GM19043 (cell line): Measurements from ENCODE around the gene KDM6A.
"Not testable (repeated sequence)": the region's sequence is repeated elsewhere in the genome, so short reads cannot be mapped to it uniquely, and the experiment has no call there.

Source experiments
- ATAC-seq: cut with Tn5 transposase; IDR thresholded peaks from one replicate; pipeline ENCODE4 v1.9.1; 2021; ENCODE audit warnings: low read depth; ENCODE audit not compliant: unreplicated experiment

The KDM6A gene

DNA sequence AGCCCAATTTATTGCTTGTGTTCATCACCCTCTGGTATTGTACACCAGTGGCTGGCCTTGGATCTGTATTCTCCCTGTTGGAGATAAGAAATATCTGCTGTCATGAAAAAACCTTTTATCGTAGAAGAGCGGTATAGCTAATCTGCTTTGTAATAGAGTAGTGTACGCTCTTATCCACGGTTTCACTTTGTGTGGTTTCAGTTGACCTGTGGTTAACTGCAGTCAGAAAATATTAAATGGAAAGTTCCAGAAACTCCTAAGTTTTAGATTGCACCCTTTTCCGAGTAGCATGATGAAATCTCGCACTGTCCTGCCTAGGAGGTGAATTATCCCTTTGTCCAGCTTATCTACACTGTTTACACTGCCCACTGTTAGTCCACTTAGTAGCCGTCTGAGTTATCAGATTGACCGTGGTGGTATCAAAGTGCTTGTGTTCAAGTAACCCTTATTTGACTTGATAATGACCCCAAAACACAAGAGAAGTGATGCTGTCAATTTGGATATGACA lies 42.4 kb downstream of the KDM6A start:
- no peak for ATAC-seq

DNA sequence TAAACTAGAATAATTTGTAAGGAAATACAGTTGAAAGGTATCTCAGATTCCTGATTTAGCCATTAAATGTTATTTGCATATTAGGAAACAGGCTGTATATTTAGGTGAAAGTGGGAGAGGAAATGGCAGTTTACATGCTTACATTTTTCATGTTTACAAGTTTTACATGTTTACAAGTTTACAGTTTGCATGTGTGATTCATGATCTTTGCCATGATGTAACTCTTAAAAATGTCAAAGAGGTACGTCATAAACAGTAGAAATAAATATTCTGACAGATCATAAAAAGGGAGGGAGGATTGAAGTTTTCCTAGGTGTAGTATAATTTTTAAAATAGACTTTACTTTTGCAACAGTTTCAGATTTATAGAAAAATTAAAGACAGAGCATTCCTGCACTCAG lies 45.7 kb downstream of the KDM6A start:
- no peak for ATAC-seq

DNA sequence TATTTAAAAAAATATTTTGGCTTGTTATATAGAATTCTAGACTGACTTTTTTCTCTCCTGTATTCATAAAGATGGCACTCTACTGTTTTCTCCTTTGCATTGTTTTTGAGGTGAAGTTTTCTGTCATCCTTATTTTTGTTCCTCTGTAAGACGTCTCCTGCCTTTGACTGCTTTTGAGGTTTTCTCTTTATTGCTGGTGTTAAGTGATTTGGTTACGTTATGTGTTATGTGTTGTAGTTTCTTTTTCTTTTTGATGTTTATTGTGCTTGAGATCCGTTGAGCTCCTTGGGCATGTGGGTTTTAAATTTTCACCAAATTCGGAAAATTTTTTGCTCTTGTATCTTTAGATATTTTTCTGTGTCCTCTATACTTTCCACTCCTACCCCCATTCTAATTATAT lies 50.0 kb downstream of the KDM6A start:
- ATAC-seq = no peak

DNA sequence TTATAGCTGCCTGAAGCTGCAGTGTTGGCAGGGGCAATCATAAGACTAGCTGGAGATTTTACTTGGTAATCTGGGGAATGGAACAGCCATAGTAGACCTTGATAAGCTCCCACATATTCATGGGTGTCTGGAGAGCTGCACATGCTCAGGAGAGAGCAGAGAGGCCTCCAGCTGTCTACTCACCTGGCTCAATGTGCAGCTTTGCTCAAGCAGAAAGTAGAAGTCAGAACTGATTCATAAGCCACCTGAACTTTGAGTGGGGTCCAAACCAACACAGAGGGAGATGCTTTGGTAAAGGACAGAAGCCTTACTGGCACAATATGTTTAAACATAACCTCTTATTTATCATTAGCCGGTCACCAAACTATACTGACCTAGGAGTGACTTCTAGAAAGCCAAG lies 54.4 kb downstream of the KDM6A start:
- no peak for ATAC-seq

DNA sequence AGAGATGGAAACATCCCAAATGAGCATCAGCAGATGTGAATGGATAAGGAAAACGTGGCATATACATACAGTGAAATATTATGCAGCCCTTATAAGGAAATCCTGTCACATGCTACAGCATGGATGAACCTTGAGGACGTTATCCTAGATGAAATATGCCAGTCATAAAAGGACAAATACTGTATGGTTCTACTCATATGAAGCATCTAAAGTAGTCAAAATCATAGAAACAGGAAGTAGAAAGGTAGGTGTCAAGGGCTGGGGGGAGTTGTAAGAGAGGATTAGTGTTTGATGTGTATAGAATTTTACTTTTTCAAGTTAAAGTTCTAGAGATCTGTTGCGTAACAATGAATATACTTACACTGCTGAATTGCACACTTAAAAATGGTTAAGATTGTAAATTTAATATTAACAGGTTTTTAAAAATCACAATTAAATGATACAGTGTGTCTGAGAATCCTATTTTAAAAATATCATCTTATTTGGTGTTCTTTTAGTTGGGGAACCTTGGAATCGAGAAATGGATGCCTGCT lies 58.5 kb downstream of the KDM6A start:
- ATAC-seq = no peak

DNA sequence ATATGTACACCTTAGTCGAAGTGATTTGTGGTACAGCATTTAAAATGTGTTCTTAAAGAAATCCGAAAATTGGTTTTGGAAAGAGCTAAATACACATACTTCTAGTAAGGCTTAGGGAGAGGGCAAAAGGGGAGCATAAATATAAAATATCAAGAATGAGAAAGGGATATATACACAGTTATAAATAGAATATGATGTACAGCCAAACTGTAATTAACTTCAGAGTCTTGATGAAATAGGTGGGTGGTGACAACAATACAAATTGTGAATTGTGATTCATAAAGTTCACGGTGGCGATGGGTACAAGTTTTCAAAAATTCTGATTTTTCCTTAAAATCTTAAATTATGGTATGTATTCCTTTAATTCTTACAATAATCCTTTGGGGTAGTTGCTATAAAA lies 62.2 kb downstream of the KDM6A start:
- ATAC-seq = no peak

DNA sequence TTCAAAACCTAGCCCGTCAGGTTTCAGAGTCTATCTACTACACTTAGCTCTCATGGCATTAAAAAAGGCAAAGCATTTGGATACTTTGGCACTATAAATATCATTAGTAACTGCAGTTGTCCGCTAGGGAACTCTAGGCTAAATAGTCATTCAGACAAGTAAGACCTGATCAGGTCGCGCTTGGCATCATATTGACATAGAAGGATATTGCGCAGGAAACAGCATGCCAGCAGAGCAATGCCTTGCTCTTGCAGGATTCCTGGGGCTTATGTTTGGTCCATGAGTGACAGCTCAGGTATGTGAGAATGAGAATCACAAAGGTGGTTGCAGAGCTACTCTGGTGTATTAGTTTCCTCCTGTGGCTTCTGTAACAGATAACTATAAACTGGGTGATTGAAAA lies 62.7 kb downstream of the KDM6A start:
- ATAC-seq = no peak

DNA sequence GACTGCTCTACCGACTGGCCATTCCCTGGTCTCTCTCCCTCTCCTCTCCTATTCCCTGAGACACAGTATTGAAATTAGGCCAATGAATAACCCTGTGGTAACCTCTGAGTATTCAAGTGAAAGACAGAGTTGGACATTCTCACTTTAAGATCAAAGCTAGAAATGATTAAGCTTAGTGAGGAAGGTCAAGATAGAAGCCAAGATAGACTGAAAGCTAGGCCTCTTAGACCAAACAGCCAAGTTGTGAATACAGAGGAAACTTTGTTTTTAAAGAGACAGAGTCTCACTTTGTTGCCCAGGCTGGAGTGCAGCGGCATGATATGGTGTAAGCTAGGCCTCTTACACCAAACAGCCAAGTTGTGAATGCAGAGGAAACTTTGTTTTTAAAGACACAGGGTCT lies 64.6 kb downstream of the KDM6A start:
- ATAC-seq = no peak

DNA sequence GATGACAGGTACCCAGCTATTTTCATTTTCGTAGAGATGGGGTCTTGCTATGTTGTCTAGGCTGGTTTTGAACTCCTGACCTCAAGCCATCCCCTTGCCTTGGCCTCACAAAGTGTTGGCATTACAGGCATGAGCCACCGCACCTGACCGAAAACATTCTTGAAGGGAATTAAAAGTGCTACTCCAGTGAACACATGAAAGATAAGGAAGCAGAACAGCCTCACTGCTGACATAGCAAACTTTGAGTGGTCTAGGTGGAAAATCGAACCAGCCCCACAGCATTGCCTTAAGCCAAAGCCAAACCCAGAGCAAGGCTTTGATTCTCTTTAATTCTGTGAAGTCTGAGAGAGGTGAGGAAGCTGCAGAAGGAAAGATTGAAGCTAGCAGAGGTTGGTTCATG lies 65.1 kb downstream of the KDM6A start:
- ATAC-seq = no peak

DNA sequence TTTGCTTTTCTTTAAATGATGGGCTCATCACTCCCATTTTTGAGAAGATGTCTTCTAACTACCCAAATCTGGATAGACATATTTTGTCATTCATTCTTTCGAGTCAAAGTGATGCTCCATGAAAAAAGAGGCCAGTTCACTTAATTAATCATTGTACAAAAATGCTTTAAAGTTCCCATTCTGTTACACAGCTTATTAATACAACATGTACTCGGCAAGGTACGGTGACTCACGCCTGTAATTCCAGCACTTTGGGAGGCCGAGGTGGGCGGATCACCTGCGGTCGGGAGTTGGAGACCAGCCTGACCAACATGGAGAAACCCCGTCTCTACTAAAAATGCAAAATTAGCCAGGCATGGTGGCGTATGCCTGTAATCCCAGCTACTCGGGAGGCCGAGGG lies 67.6 kb downstream of the KDM6A start:
- not testable (repeated sequence) for ATAC-seq

DNA sequence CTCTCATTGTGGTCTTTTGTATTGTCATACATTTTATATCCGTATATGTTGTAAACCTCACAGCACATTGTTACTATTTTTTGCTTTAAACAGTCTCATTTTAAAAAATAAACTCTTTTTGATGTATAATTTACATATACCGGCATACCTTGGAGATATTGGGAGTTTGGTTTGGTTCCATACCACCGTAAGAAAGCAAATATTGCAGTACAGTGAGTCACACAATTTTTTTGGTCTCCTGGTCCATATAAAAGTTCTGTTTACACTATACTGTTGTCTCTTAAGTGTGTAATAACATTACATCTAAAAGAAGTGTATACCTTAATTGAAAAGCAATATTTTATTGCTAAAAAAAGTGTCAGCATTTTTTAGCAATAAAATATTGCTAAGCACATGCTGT lies 70.0 kb downstream of the KDM6A start:
- ATAC-seq = no peak

DNA sequence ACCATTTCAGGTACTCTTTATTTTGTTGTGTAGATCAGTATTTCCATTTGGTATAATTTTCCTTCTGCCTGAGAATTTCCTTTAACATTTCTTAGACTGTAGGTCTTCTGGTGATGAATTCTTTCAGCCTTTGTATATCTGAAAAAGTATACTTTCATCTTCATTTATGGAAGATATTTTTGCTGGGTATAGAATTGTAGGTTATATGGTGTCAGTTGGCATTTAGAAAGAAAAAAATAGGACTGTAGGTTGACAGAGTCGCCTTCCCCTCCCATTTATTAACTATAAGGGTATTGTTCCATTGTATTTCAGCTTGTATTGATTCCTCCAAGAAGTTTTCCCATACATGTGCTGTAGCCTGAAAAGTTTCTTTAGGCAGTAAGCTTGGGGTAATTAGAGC lies 71.9 kb downstream of the KDM6A start:
- no peak for ATAC-seq

DNA sequence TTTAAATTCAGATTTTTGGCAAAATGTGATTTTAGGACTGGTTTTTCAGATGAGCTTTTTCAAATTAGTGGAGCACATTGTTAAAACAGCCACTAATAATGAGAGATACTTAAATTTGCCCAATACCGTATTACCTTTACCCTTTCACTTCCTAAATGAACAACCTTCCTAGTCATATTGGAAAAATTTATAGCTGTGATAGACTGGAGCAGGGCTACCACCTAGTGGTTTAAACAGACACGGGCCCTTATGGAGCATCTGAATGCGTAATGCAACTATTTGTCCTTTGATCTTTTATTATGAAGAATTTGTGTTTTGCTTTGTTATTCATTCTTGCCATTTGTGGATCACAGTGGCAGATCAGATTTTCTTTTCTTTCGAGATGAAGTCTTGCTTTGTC lies 72.7 kb downstream of the KDM6A start:
- ATAC-seq = no peak

DNA sequence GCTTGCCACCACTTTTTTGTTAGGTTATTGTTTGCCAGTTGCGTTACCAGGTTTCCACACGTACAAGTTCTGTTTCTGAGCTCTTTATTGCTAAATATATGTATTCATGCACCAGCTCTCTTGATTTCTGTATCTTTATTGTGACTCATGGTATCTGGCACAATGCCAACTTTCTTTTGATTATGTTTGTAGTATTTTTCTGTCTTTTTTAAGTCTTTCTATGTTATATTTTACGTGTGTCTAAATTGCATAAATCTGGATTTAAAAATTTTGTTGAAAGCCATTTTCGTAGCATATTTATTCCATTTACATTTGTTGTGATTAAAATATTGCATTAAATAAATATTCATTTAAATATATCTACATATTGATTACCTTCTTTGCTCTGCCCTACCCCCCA lies 73.8 kb downstream of the KDM6A start:
- no peak for ATAC-seq

DNA sequence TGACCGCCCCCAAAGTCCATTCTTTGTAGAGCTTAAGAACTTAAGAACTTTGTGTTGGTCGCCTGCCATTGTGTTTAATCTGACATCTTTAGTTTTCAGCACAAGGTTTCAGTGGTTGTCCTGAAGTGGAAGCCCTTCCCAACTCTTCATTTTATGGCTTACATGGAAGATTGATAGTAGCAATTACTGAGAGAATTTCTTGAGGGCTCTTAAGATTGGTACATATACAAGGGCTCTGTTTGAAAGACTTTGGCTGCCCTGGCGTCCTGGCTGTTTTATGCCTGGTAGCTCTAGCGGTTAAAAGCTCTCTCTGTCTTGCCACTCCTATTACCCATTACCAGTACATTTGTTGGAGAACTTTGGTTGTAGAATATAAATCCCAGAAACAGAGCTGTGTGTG lies 75.0 kb downstream of the KDM6A start:
- no peak for ATAC-seq

DNA sequence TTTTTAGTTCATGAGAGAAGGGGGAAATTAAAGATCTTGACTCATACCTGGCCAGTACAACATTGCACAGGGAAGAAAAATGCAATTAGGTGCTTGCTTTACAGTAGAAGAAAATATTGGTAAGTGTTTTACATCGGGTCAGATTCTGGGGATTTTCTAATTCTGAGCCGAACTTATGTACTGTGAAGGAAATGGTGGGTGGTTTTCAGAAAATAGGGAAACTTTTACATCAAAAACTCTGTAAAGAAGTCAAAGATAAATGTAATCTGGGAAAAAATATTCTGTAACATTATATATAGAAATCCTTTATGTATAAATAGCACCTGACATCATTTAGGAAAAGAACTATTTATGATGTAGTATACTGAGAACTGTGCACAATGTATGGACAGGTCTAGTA lies 75.4 kb downstream of the KDM6A start:
- ATAC-seq = no peak

DNA sequence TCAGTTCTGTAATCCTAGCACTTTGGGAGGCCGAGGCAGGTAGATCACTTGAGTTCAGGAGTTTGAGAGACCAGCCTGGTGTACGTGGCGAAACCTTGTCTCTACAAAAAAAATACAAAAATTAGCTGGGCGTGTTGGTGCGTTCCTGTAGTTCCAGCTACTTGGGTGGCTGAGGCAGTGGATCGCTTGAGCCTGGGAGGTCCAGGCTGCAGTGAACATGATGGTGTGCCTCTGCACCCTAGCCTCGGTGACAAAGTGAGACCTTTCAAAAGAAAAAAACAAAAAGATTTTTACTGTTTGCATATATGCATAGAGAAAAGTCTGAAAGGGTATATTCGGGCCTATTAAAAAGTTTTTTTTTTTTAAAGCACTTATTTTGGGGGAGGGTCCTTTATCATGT lies 76.1 kb downstream of the KDM6A start:
- no peak for ATAC-seq

DNA sequence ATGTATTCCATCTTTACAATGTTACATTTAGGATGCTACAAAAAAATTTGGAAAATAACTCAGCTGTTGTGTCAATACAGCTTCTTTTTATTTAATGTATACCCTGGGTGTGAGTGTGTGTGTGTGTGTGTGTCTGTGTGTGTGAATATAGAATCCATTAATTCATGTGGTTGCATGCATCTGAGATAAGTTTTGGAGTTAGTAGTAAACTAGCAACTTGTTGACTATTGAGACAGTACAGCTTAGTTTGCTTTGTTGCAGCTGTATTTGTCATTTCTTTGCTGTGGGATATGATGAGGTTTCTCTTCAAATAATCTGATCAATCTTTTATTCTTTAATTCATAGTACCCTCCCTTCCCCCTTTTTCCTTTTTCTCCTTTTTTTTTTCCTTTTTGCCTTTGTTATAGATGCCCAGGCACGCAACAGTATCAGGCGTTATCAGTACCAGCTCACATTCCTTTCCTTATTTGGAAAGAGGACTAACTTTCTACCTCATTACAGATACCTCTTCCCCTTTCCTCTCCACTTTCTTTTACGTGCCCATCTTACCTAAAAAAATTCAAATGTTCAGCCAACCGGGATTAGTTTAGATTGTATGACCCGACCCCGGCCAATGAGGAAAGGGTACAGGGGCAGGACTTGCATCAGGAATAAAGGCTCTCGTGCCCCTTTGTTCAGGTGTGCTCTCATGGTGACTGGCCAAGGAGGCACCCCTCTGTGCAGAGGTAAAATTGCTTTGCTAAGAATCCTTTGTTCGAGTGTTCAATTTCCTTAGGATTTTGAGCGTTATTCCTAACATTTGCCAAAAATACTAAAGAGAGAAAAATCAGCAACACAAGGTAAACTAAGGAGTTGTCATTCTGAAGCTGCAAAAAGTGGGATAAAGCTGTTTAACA lies 77.7 kb downstream of the KDM6A start:
- ATAC-seq = not testable (repeated sequence)

DNA sequence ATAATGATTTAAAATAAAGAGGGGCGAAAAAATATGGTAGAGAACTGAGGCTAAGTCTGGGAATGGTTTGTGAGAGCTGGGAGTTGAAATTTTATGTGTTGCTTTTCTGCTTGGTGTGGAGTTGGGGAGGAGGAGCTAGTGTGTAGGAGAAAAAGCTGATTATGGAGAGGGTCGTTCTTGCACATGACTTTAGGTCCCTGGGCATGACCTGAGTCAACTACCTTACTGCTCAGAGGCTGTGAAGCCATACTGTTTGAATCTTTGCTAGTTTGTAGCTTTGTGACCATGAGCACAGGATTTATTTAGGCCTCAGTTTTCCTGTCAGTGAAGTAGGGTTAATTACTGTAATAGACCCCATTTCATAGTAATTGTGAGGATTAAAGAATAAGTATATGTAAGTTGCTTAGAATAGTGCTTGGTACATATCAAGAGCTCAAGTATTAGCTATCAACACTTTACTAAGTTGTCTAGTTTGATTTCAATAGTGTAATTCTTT lies 78.6 kb downstream of the KDM6A start:
- ATAC-seq = no peak

DNA sequence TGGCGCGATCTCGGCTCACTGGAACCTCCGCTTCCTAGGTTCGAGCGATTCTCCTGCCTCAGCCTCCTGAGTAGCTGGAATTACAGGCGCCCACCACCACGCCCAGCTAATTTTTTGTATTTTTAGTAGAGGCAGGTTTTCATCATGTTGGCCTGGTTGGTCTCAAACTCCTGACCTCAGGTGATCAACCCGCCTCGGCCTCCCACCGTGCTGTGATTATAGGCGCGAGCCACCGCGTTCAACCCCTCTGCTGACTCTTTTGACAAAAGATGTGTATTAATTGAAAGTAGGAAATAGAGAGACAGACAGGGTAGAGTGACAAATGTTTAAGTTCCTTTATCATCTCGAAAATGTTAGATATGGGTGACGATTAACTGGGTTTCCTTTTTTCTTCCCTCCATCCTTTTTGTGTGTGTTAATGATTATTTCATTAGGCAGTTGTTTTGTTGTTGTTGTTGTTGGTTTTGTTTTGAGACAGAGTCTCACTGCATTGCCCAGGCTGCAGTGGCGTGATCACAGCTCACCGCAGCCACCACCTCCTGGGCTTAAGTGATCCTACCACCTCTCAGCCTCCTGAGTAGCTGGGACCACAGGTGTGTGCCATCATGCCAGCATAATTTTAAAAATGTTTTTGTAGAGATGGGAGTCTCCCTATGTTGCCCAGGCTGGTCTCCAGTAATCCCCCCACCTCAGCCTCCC lies 79.5 kb downstream of the KDM6A start:
- no peak for ATAC-seq

DNA sequence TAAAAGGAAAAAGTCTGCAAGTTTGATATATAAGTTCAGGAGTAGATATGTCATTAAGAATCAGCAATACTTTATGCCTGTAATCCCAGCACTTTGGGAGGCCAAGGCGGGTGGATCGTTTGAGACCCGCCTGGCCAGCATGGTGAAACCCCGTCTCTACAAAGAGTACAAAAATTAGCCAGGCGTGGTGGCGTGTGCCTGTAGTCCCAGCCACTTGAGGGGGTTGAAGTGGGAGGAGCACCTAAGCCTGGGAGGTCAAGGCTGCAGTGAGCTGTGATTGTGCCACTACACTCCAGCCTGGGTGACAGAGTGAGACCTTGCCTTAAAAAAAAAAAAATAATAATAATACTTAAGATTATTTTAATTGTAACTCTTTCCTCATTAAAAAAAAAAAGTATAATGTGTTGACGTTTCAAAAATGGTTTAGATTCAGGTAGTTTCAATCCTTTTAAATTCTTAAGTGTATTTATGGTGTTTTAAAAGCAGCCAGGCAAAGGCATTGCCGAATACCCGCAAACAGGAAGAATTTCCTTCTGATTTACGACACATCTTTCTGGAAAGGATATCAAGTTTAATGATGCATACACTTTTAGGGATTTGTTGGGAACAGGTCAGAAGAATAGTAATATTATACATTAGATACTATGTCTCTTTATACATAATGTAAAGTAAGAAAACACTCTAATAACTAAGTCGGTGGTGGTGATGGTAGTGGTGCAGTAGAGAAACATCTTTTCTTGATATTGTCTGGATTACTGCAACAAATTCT lies 80.9 kb downstream of the KDM6A start:
- no peak for ATAC-seq
